Measurements from ENCODE around the gene SLC2A9.

Gene SLC2A9

DNA sequence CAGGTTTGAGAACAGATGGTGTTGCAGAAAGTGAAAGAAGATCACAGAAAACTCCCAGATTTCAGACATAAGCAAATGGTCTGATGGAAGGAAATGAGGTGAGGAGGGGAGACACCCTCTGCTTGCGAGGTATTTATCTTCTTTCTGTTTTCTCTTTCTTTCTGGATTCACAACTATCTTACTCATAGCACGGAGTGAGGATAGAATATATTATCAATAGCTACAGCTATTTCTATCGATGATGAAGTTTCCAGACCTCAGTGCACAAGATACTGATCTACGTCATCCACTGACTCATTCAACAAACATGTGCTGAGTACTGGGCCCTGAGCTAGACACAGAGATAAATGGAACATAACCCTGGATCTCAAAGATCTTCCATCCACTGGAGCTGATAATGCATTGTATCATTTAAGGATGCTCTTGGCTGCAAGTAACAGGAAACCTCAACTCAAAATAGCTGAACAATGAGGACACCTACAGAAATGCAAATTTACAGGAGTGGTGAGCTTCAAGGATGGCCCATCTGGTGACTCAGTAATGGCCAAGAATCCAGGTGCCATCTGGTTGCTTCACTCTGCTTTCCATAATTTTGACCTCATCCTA is 21.2 kb downstream of the SLC2A9 start:
- no peaks in the 10 kb centered on the region for H3K9me3 ChIP-seq (ENCODE audit: control insufficient read depth in 2 of 2, low read length in 2 of 2)
- peaks cover 13 to 23% of the 10 kb centered on the region in 2 donors for H3K4me1 ChIP-seq (ENCODE audit: control insufficient read depth in 2 of 2, insufficient read depth in 2 of 2, low read length in 2 of 2)
- H3K4me3 ChIP-seq (ENCODE audit: low read length in 2 of 2): no peak overlapping the region
- no peak overlapping the region for H3K27ac ChIP-seq (ENCODE audit: low read depth in 2 of 2, low read length in 2 of 2)
- H3K9ac ChIP-seq (ENCODE audit: low read depth in 1 of 2, low read length in 2 of 2): no peak overlapping the region
- no peaks in the 10 kb centered on the region for H3K36me3 ChIP-seq (ENCODE audit: control insufficient read depth in 2 of 2, insufficient read depth in 2 of 2, low read length in 2 of 2)
- no peaks in the 10 kb centered on the region for H3K27me3 ChIP-seq (ENCODE audit: control insufficient read depth in 2 of 2, insufficient read depth in 2 of 2, low read length in 2 of 2)

- no peak overlapping the region for H3K27ac ChIP-seq (ENCODE audit: low read depth in 2 of 2, low read length in 2 of 2)
- no peak overlapping the region for H3K4me3 ChIP-seq (ENCODE audit: low read length in 2 of 2)
- H3K9me3 ChIP-seq (ENCODE audit: control insufficient read depth in 2 of 2, low read length in 2 of 2): no peaks in the 10 kb centered on the region
- no peaks in the 10 kb centered on the region for H3K36me3 ChIP-seq (ENCODE audit: control insufficient read depth in 2 of 2, insufficient read depth in 2 of 2, low read length in 2 of 2)
- H3K9ac ChIP-seq (ENCODE audit: low read depth in 1 of 2, low read length in 2 of 2): no peak overlapping the region
- peaks cover 19 to 33% of the 10 kb centered on the region in 2 donors for H3K4me1 ChIP-seq (ENCODE audit: control insufficient read depth in 2 of 2, insufficient read depth in 2 of 2, low read length in 2 of 2)
- H3K27me3 ChIP-seq (ENCODE audit: control insufficient read depth in 2 of 2, insufficient read depth in 2 of 2, low read length in 2 of 2): no peaks in the 10 kb centered on the region
These were observed 23.4 kb downstream of the SLC2A9 start for GRCh38 chr4:9997886-9998285.

DNA sequence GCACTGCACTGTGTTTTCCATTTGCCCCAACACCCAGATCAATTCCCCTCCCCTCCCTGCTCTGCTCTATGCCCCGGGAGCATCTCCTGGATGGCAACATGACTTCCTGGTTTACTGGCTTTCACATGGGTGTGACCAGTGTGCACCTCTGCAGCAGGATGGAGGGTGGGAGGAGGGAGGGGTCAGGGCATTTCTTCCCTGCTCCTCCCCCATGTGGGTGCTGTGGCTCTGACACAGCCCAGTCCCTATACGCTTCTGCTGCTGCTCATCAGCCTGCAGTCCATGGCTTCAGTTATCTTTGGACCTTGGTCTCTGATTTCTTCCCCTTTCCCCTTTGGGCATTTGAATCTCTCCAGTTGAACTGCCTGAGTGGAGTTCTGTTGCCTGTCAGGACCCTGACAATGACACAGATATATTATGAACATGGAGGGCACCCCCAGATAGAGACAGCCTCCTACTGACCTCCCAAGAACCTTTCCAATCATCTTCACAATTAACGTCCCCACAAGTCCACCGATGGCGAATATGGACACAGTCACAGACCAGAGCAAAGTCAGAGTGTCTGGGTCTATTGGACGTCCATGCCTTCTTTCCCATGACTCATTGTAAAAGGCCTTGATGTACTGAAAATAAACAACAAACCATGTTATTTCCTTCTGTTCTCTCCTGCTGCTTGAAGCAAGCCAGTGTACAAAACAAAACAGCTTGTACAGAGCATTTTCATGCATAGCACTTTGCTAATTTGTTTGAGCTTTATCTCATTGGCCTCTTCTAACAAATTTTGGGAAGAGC is 24.8 kb downstream of the SLC2A9 start:
- Histone ChIP-seq H3K9ac (ENCODE audit: low read depth in 1 of 2, low read length in 2 of 2) (peak overlapping the region in 1 of 2 donors; percentile 33), H3K9me3 (ENCODE audit: control insufficient read depth in 2 of 2, low read length in 2 of 2) (no peaks in the 10 kb centered on the region), H3K36me3 (ENCODE audit: control insufficient read depth in 2 of 2, insufficient read depth in 2 of 2, low read length in 2 of 2) (no peaks in the 10 kb centered on the region), H3K4me3 (ENCODE audit: low read length in 2 of 2) (peak overlapping the region in 1 of 2 donors; percentile 20), H3K27ac (ENCODE audit: low read depth in 2 of 2, low read length in 2 of 2) (peak overlapping the region; percentile 79 to 82), H3K27me3 (ENCODE audit: control insufficient read depth in 2 of 2, insufficient read depth in 2 of 2, low read length in 2 of 2) (no peaks in the 10 kb centered on the region), H3K4me1 (ENCODE audit: control insufficient read depth in 2 of 2, insufficient read depth in 2 of 2, low read length in 2 of 2) (peaks cover 19 to 33% of the 10 kb centered on the region in 2 donors)

- Histone ChIP-seq H3K9me3 (ENCODE audit: control insufficient read depth in 2 of 2, low read length in 2 of 2) (no peaks in the 10 kb centered on the region), H3K4me1 (ENCODE audit: control insufficient read depth in 2 of 2, insufficient read depth in 2 of 2, low read length in 2 of 2) (peaks cover 19 to 33% of the 10 kb centered on the region in 2 donors), H3K27ac (ENCODE audit: low read depth in 2 of 2, low read length in 2 of 2) (peak overlapping the region; percentile 75 to 82), H3K27me3 (ENCODE audit: control insufficient read depth in 2 of 2, insufficient read depth in 2 of 2, low read length in 2 of 2) (no peaks in the 10 kb centered on the region), H3K36me3 (ENCODE audit: control insufficient read depth in 2 of 2, insufficient read depth in 2 of 2, low read length in 2 of 2) (no peaks in the 10 kb centered on the region), H3K9ac (ENCODE audit: low read depth in 1 of 2, low read length in 2 of 2) (peak overlapping the region in 1 of 2 donors; percentile 9), H3K4me3 (ENCODE audit: low read length in 2 of 2) (peak overlapping the region; percentile 28 to 53)
These were observed 26.9 kb downstream of the SLC2A9 start for GRCh38 chr4:9994246-9994847.

GRCh38 chr4:9989918-9990635 is 31.2 kb downstream of the SLC2A9 start:
- Histone ChIP-seq H3K9ac (ENCODE audit: low read depth in 1 of 2, low read length in 2 of 2) (no peak overlapping the region), H3K27ac (ENCODE audit: low read depth in 2 of 2, low read length in 2 of 2) (no peak overlapping the region), H3K27me3 (ENCODE audit: control insufficient read depth in 2 of 2, insufficient read depth in 2 of 2, low read length in 2 of 2) (no peaks in the 10 kb centered on the region)

DNA sequence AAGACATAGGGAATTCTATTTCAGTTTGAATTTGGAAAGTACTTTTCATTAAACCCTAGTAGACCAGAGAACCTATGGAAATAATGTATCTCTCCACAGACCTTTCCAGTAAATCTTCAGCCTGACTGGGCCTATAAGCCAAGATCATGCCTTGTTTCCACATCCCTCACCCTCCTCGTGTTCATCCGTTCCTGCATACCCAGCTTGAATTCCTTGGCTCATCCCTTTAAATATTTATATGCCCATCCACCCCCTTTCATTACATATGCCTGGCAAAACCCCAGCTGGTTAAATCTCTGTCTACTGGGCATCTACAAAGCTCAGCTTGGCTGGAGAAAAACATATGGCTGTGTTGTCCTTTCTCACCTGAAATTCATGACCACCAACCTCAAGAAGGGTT is 32.4 kb downstream of the SLC2A9 start:
- Histone ChIP-seq H3K36me3 (ENCODE audit: control insufficient read depth in 2 of 2, insufficient read depth in 2 of 2, low read length in 2 of 2) (no peaks in the 10 kb centered on the region), H3K4me1 (ENCODE audit: control insufficient read depth in 2 of 2, insufficient read depth in 2 of 2, low read length in 2 of 2) (peaks cover 0 to 2% of the 10 kb centered on the region in 2 donors), H3K4me3 (ENCODE audit: low read length in 2 of 2) (no peak overlapping the region), H3K9me3 (ENCODE audit: control insufficient read depth in 2 of 2, low read length in 2 of 2) (no peaks in the 10 kb centered on the region), H3K27me3 (ENCODE audit: control insufficient read depth in 2 of 2, insufficient read depth in 2 of 2, low read length in 2 of 2) (no peaks in the 10 kb centered on the region), H3K27ac (ENCODE audit: low read depth in 2 of 2, low read length in 2 of 2) (no peak overlapping the region), H3K9ac (ENCODE audit: low read depth in 1 of 2, low read length in 2 of 2) (no peak overlapping the region)

More at GRCh38 chr4:9989918-9990635, 31.2 kb downstream of the SLC2A9 start:
- Histone ChIP-seq H3K36me3 (ENCODE audit: control insufficient read depth in 2 of 2, insufficient read depth in 2 of 2, low read length in 2 of 2) (no peaks in the 10 kb centered on the region), H3K9me3 (ENCODE audit: control insufficient read depth in 2 of 2, low read length in 2 of 2) (no peaks in the 10 kb centered on the region), H3K4me3 (ENCODE audit: low read length in 2 of 2) (no peak overlapping the region), H3K4me1 (ENCODE audit: control insufficient read depth in 2 of 2, insufficient read depth in 2 of 2, low read length in 2 of 2) (peaks cover 6 to 11% of the 10 kb centered on the region in 2 donors)

DNA sequence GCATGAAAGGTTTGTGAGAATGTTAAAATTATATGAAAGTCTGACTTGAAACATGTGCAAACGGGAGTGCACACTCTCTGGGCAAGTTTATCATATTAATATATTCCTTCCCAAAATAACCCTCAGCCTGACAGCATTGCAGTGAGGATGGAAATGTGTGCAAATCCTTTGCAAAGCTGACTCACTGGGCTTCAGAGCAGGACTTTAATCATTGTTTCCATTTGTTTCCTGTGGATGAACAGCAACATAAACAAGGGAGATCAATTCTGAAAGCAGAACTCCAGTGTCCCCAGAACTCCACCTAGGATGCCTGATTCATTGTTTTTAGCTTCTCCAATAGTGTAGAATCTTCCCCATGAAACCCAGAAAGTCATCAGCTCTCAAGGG is 32.9 kb downstream of the SLC2A9 start:
- H3K9me3 ChIP-seq (ENCODE audit: control insufficient read depth in 2 of 2, low read length in 2 of 2): no peaks in the 10 kb centered on the region
- no peaks in the 10 kb centered on the region for H3K4me1 ChIP-seq (ENCODE audit: control insufficient read depth in 2 of 2, insufficient read depth in 2 of 2, low read length in 2 of 2)
- no peaks in the 10 kb centered on the region for H3K36me3 ChIP-seq (ENCODE audit: control insufficient read depth in 2 of 2, insufficient read depth in 2 of 2, low read length in 2 of 2)
- no peak overlapping the region for H3K4me3 ChIP-seq (ENCODE audit: low read length in 2 of 2)
- no peak overlapping the region for H3K27ac ChIP-seq (ENCODE audit: low read depth in 2 of 2, low read length in 2 of 2)
- H3K27me3 ChIP-seq (ENCODE audit: control insufficient read depth in 2 of 2, insufficient read depth in 2 of 2, low read length in 2 of 2): no peaks in the 10 kb centered on the region
- H3K9ac ChIP-seq (ENCODE audit: low read depth in 1 of 2, low read length in 2 of 2): no peak overlapping the region

DNA sequence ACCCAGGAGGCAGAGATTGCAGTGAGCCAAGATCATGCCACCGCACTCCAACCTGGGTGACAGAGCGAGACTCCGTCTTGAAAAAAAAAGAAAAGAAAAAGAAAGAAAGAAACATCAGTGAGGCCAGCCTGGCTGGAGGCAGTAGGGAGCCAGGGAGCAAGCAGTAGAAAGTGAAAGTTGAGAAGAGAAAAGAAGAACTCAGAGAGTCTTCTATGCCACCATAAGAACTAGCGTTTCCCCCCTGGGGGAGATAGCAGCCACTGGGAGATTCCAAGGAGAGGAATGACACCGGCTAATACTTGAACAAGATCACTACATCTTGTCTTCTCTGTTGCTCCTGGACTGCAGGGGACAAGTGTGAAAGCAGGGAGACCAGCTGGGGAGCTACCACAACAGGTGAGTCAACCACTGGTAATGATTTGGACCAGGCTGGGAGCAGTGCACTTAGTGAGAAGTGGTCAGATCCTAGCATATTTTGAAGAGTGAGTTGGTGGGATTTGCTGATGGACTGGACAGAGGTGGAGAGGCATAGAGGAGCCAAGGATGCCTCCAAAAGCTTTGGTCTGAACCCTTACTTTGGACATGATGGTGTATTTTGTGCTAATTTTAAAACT is 33.4 kb downstream of the SLC2A9 start:
- Histone ChIP-seq H3K4me1 (ENCODE audit: control insufficient read depth in 2 of 2, insufficient read depth in 2 of 2, low read length in 2 of 2) (no peaks in the 10 kb centered on the region), H3K27ac (ENCODE audit: low read depth in 2 of 2, low read length in 2 of 2) (no peak overlapping the region), H3K9ac (ENCODE audit: low read depth in 1 of 2, low read length in 2 of 2) (no peak overlapping the region), H3K27me3 (ENCODE audit: control insufficient read depth in 2 of 2, insufficient read depth in 2 of 2, low read length in 2 of 2) (no peaks in the 10 kb centered on the region), H3K9me3 (ENCODE audit: control insufficient read depth in 2 of 2, low read length in 2 of 2) (no peaks in the 10 kb centered on the region), H3K4me3 (ENCODE audit: low read length in 2 of 2) (no peak overlapping the region), H3K36me3 (ENCODE audit: control insufficient read depth in 2 of 2, insufficient read depth in 2 of 2, low read length in 2 of 2) (no peaks in the 10 kb centered on the region)

DNA sequence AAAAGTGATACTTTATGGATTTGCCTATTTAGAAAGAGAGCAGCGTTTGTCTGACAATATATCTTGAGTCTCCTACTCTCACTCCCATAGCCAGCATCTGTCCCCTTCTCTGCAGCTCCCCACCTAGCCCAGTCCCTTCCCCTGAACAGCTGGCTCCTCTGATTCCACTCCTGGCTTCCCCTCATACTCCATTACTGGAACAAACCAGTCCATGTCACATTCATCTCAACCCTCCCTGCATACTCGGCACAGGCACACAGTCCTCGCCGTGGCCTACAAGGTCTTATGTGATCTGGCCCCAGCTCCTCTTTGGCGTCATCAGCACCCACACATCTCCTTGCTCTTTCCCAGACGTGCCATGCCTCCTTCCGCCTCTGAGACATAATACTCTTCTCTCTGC is 36.7 kb downstream of the SLC2A9 start:
- Histone ChIP-seq H3K27me3 (ENCODE audit: control insufficient read depth in 2 of 2, insufficient read depth in 2 of 2, low read length in 2 of 2) (no peaks in the 10 kb centered on the region), H3K27ac (ENCODE audit: low read depth in 2 of 2, low read length in 2 of 2) (no peak overlapping the region), H3K9ac (ENCODE audit: low read depth in 1 of 2, low read length in 2 of 2) (no peak overlapping the region)

More for the DNA sequence above, 36.7 kb downstream of the SLC2A9 start:
- no peak overlapping the region for H3K4me3 ChIP-seq (ENCODE audit: low read length in 2 of 2)
- no peaks in the 10 kb centered on the region for H3K9me3 ChIP-seq (ENCODE audit: control insufficient read depth in 2 of 2, low read length in 2 of 2)
- H3K4me1 ChIP-seq (ENCODE audit: control insufficient read depth in 2 of 2, insufficient read depth in 2 of 2, low read length in 2 of 2): no peaks in the 10 kb centered on the region
- H3K36me3 ChIP-seq (ENCODE audit: control insufficient read depth in 2 of 2, insufficient read depth in 2 of 2, low read length in 2 of 2): peaks cover 0 to 3% of the 10 kb centered on the region in 2 donors
